HG03521 (cell line): ENCODE results near the gene CIAO2B.

Experiments used
- ATAC-seq: cut with Tn5 transposase; IDR thresholded peaks from one replicate; pipeline ENCODE4 v1.9.1; 2021; ENCODE audit warnings: mild to moderate bottlenecking, moderate library complexity; ENCODE audit not compliant: unreplicated experiment

Gene CIAO2B

DNA sequence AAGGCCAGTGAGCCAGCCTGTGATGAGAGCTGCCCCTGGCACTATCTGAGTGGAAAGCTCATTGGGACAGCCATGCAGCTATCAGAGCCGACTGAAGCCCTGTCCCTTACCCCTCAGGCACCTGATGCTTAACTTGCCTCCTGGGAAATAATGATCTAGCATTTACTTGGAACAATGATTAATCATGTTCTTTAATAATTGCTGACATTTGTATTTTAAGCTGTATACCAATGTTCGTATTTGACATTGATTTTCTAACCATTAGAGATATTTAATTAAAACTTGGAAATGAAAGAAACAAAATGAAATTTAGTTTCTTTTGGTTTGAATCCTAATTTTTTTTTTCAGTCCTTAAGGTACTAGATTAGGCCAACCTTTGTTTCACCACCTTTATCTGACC, 43.4 kb downstream of the CIAO2B start:
- no peak for ATAC-seq

DNA sequence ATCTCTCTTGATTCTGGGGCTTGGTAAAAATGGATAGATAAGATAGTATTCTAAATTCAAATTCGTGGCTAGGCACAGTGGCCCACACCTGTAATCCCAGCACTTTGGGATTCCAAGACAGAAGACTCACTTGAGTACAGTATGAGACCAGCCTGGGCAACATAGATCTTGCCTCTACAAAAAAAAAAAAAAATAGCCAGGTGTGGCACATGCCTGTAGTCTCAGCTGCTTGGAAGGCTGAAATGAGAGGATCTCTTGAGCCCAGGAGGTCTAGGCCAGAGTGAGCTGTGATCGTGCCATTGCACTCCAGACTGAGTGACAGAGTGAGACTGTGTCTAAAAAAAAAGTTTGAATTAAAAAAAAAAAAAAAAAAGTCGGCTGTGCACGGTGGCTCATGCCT, 44.6 kb downstream of the CIAO2B start:
- ATAC-seq: no peak

DNA sequence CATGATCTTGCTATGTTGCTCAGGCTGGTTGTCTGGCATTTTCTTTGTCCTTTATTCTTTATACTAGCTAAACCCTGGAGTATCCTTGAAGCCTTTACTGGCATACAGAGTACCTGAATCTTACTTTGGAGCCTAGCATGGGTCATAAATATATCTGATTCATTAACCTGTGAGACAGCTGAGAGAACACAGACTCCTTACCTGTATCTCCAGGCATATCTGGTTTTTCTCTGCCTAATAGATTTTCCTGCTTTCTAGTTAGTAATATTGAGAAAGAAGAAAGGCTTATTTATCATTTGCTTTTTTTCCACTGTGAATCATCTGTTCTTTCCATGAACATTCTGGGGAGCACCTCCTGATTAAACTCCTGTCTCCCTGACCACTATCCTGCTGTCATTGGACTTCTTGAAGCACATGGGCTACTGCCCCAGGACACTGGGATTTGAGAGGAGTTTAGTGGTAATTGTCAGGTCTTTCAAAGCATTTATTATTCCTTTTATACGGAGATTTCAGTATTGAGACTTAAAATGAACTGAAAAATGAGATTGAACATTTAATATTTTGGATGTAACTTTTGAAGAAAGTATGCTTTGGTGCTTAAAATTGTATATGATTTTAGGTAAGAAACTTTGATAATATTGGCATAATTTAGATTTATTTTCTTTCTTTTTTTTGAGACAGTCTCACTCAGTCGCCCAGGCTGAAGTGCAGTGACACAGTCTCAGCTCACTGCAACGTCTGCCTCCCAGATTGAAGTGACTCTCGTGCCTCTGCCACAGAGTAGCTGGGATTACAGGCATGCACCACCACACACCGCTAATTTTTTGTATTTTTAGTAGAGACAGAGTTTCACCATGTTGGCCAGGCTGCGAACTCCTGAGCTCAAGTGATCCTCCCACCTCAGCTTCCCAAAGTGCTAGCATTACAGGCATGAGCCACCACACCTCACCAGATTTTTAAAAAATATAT, 45.3 kb downstream of the CIAO2B start:
- no peak for ATAC-seq

DNA sequence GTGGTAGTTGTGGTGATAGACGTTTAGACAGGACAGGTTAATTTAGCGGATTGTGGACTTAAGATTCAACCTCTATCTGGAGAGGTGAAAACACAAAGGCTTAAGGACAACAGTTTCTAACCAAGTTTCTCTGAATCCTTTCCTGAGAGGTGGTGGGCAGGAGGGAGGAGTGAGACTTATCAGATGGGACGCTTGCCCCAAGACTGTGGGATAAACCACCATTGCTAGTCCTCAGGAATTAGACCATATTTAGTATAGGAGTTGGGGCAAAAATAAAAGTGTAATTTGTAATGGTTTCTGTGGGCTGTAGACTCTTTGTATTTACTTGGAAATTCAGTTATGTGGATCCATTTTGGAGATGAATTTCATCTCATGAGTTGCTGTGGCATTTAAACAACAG, 47.3 kb downstream of the CIAO2B start:
- ATAC-seq: no peak

DNA sequence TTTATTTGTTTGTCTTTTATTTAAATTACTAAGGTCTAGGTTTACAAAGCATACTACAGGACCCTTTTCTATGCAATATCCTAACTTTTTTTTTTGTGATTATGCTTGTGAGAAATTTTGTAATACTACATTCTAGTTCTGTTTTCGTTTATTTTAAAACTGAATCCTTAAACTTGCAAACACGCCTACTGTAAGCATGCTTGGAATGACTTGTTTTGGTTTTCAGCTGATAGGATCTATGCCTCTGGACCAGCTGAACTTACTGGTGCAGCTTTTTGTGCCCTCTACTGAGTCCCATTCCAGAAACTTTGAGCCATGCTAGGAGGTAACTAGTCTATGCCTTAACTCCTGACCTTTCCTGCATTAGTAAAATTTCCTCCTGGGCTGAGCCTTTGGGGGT, 47.9 kb downstream of the CIAO2B start:
- ATAC-seq: no peak

DNA sequence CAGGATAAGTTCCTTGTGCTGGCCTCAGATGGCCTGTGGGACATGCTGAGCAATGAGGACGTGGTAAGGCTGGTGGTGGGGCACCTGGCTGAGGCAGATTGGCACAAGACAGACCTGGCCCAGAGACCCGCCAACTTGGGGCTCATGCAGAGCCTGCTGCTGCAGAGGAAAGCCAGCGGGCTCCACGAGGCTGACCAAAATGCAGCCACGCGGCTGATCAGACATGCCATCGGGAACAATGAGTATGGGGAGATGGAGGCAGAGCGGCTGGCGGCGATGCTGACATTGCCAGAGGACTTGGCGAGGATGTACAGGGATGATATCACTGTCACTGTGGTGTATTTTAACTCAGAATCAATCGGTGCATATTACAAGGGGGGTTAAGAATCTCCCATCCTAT, 48.7 kb downstream of the CIAO2B start:
- no peak for ATAC-seq

DNA sequence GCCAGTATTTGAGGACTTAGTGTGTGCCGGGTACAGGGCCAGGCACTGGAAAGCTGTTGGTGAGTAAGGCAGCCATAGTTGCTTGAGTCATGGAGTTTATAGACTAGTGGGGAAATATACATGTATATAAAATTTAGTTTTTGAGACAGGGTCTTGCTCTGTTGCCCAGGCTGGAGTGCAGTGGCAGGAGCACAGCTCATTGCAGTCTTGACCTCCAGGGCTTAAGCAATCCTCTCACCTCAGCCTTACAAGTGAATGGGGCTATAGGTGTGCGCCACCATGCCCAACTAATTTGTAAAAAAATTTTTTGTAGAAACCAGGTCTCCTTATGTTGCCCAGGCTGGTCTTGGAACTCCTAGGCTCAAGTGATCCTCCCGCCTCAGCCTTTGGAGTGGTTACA, 51.5 kb downstream of the CIAO2B start:
- ATAC-seq: no peak
